T-helper 1 cell (primary cell): ENCODE measurements around the gene BEND5.

ENCODE experiments used
- DNase-seq, 5 donors: peaks; one replicate each; pipeline ENCODE4 v3.0.0-alpha.2; 2012 to 2020
- total RNA-seq, 4 donors: gene quantifications; one replicate each; lab custom pipeline; 2026; lab: John Stamatoyannopoulos, UW

Gene BEND5, protein sequence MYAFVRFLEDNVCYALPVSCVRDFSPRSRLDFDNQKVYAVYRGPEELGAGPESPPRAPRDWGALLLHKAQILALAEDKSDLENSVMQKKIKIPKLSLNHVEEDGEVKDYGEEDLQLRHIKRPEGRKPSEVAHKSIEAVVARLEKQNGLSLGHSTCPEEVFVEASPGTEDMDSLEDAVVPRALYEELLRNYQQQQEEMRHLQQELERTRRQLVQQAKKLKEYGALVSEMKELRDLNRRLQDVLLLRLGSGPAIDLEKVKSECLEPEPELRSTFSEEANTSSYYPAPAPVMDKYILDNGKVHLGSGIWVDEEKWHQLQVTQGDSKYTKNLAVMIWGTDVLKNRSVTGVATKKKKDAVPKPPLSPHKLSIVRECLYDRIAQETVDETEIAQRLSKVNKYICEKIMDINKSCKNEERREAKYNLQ
- total RNA-seq: 0 to 1.3 (median 0.33) reads per million in 4 donors

DNA sequence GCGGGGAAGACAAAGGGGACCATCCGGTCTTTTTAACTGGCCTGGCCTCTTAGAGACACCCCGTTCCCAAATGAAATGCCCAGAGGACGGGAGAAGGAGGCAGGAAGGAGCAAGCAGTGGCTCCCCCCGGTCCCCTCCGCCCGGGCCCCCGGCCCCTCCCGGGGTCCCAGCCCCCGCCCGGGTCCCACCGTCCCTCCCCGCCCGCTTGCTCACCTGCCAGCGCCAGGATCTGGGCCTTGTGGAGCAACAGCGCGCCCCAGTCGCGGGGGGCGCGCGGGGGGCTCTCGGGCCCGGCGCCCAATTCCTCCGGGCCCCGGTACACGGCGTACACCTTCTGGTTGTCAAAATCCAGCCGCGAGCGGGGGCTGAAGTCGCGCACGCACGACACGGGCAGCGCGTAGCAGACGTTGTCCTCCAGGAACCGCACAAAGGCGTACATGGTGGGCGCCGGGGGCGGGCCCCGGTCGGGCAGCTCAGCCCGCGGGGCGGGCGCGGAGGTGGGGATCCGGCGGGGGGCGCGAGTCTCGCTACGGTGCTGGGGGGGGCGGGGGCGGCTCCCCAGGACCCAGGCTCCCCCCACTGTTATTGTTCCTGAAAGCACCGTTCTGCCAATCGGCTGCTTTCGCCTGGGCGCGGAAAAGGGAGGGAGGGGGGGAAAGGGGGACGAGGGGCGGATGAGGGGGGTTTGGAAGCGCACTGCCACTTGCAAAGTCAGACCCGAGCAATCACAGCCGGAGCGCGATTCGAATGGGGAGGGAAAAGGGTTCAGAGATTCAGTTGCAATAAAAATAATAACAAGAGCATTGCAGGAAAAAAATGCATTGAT, at the start of gene BEND5:
BEND5 (minus strand) TSS at position 499 of the 826 bp plus-strand sequence; CDS start at position 439, 60 bp downstream.
- DNase-seq: peak in 4 of 5 donors; percentile 16 to 41 (median 23)

- DNase-seq: no peak
These were observed 46.5 kb upstream of the BEND5 start for GRCh38 chr1:48823168-48823567.

- DNase-seq: no peak
These were observed 43.8 kb upstream of the BEND5 start for GRCh38 chr1:48820491-48820890.

GRCh38 chr1:48817505-48818114, 40.9 kb upstream of the BEND5 start:
- DNase-seq: peak in 1 of 5 donors; percentile 2

- DNase-seq: no peak
These were observed 34.0 kb upstream of the BEND5 start for GRCh38 chr1:48810740-48811139.

DNA sequence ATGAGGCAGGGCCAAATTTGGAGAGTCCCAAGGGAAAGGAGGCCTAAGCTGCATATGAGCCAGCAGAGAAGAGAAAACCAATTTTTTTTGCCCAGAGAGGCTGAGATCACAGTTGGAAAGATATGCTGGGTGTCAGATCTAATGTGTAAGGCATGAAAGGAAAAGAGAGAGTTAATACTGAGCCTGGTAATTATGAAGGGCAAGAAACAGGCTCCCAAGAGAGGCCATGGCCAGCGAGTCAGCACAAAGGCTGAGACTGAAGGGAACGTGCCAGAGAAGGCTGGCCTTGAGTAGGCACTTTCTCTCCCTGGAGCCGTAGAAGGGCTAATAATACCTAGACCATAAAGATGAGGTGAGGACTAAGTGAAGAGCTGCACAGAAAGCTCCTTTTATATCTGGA, 31.8 kb upstream of the BEND5 start:
- DNase-seq: no peak

DNA sequence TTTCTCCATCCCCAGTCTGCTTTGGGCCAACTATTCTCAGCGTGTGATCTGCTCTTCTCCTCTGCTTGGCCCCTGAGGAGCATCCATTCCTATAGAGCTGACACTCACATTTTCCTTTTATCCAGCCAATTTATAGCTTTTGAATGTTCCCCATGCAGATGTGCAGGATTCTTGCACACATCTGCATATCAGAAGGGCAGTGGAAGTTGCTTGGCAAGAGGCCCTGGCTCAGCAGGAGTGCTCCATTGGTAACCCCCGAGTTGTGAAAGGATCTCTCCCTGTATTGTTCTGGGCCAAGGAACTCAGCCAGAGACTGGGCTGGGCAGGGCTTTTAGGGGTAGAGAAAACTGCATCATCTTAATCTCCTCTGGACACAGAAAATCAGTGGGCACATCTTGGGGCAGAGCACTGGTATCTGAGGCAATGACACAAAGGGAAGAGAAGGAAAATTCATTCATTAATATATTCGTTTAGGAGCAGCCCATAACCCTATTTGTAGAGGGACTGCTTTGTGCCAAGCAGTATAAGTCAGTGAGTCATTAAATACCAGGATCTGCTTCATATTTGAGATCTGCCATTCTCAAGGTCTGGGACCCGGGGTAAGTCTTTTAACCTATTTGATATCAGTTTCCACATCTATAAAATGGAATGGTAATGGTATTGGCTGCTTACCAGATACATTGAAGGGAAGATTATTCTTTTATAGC, 31.0 kb upstream of the BEND5 start:
- DNase-seq: no peak

- DNase-seq: no peak
These were observed 26.8 kb upstream of the BEND5 start for GRCh38 chr1:48803474-48803873.

DNA sequence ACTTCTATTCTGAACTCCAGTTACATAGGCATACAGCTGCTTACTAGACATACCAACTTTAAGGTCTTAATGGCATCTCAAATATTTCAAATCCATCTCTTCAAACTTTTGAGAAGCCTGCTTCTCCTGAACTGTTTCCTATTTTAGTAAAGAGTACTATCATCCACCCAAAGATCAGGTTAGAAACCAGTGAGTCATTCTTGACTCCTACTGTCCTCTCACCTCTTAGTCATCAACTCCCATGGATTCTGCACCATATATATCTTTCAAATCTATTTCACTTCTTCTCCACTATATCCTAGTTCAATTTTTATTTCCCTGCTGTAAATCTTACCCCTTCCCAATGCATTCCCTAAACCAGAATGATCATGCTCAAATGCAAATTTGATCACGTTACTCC, 18.1 kb upstream of the BEND5 start:
- DNase-seq: no peak

- DNase-seq: no peak
These were observed 17.2 kb upstream of the BEND5 start for GRCh38 chr1:48793863-48794262.

DNA sequence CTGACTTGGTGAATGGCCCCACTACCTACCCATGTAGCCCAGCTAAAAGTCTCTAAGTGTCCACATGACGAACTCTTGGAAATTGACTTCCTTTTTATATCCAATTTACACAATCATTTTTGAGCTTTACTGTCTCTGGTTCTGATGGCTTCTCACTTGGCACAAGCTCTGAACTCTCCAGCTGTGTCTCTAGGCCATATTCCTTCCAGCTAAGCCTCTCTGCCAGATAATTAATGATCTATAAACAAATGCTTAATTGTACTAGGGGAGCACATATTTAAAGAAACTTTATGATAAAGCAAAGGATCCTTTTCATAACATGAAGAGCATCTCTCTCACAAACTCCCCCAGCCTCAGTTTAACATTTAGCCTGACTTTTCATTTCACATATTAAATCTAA, 16.3 kb upstream of the BEND5 start:
- DNase-seq: no peak

DNA sequence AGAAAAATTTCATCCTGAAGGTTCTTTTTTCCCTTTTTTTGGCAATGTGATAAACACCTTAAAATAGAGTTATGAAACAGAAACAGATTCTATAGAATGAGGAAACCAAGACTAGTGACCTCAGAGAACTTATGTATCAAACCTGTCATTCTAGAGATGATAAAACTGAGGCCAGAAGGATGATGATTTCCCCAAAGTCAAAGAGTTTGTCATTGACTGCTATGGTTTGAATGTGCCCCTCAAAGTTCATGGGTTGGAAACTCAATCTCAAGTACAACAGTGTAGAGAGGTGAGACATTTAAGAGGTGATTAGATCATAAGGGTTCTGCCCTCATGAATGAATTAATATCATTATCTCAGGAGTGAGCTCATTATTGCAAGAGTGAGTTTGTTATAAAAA, 13.7 kb upstream of the BEND5 start:
- no peak for DNase-seq

- DNase-seq: no peak
These were observed 13.2 kb upstream of the BEND5 start for GRCh38 chr1:48789903-48790302.

GRCh38 chr1:48785869-48786268, 9.2 kb upstream of the BEND5 start:
- DNase-seq: no peak

DNA sequence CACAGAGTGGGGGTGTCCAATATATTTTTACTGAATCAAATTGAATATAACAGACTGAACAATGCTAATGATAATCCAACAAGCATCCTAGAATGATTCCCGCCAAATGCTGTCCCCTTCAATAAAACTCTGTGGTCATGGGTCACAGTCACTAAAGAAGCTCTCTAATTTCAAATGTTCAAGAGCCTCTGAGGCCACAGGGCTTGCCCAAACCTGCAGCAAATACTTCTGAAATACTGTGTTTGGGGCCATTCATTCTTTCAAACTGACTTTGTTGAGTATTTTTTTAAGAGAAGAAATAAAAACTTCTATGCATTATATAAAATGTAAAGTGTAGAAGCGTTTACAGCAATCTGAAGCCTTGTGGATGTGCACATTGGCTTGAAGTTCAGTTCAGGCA, 7.6 kb upstream of the BEND5 start:
- no peak for DNase-seq

DNA sequence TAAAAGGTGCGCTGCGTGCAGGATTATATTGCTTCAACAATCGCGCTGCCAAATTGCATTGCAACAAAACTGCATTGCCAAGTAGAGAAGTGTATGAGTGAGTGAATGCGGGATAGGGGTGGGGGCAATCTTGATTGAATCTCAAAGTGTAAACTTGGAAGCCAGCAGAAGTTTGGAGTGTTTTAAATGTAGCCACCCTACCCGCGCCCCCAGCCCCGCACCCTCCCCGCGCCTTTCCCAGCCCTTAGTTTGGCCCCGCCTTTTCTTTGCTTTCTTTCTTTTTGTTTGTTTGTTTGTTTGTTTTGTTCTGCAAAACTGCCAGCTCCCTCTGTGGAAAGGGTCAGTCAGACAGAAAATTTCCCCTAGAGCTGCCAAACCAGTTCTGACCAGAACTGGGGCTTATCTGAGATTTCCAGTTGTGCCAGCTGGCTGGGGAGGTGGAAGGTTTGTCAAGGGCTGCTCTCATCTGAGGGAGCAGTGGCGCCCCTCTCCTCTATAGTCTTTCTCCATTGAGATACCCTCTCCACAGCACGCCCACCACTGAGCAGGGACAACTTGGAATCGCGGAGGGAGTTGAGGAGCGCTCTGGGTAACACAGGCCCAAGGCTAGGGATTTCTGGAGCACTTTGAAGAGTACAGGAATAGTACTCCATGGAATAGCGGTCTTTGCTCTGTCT, 666 bp upstream of the BEND5 start:
- DNase-seq: no peak

GRCh38 chr1:48775831-48776392, 779 bp downstream of the BEND5 start:
- DNase-seq: no peak

- DNase-seq: no peak
These were observed 3.6 kb downstream of the BEND5 start for GRCh38 chr1:48773133-48773532.

- no peak for DNase-seq
These were observed 4.5 kb downstream of the BEND5 start for GRCh38 chr1:48772211-48772610.

DNA sequence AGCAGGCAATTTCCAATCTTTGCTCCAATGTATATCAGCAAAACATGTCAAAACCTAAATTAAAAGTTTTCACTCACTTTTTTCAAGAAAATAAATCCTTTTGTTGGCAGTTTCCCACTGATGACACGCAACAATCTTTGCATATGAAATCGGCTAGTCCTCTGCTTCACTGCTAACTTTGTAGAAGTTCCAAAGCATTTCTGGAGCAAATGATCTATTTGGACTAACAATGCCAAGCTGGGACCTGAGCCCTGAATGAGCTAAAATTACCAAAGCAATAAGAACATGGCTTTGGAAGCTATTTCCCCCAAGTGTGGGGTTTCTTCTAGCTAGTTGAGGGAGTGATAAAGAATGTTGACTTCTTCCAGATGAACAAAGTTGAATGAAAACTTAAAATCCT, 5.1 kb downstream of the BEND5 start:
- DNase-seq: no peak

DNA sequence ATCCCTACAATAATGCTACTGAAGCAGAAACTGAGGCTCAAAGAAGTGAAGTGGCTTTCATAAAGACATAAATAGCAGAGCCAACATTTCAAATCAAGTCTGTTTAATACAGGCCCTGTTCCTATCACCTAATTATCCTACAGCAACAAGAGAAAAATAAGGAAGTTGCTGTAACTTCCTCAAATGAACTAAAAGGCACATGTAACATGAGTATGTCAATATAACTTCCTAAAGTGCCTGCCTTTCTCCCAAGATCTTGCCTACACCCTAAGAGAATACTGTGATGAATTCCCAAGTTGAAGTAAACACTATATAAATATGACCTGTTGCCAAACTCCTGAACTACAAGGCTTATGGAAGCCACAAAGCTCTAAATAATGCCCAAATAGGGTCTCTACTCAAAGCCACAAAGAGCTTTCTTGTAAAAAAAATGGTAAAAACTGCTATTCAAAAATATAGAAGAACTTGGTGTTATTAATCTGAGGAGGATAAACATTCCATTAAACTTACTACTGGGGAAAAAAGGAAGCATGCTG, 8.6 kb downstream of the BEND5 start:
- no peak for DNase-seq

DNA sequence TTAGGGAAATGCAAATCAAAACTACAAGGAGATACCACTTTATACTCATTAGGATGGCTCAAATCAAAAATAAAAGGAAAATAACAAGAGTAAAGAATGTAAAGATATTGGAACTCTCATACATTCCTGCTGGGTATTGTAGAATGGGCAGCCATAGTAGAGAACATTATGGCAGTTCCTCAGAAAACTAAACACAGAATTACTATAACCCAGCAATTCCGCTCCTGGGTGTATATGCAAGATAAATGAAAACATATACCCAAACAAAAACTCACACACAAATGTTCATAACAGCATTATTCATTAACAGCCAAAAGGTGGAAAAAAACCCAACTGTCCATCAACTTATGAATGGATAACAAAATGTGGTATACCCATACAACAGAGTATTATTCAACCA, 11.4 kb downstream of the BEND5 start:
- DNase-seq: no peak
